Omental fat pad (tissue), 4 donors: Measurements from ENCODE around the gene APBA3. TPM values are rescaled to one million over a fixed set of nuclear protein-coding genes. Genes with fewer than 3 reads are reported as not detected.
A peak's percentile ranks its signal among the peaks of the same experiment; 100 is the strongest.

Experiments used
- ATAC-seq: fragments of 150-250 bp; one replicate; pipeline ENCODE4 v1.9.1; 2016; ENCODE audit warnings: mild to moderate bottlenecking, moderate library complexity; ENCODE audit not compliant: low FRiP score
- DNase-seq: peaks from one replicate; pipeline ENCODE4 v3.0.0-alpha.2; 2019; ENCODE audit warnings: low spot score
- total RNA-seq, 4 donors: library from RNA; depleted of rRNA; stranded (reverse); fragments of >200 nt; gene quantifications; one replicate each; pipeline ENCODE4 v1.1.0, GENCODE V29; 2016
- TF ChIP-seq, protein P1 (sequence below), 3 donors: fragments of 450-650 bp; IDR thresholded peaks; one replicate each; pipeline ENCODE4 v1.5.1; 2016 to 2017; ENCODE audit warnings: antibody characterized with exemption in 3 of 3, mild to moderate bottlenecking in 3 of 3, moderate library complexity in 2 of 3

The APBA3 gene
- total RNA-seq, 4 donors from 2014 or later: 13.5 to 24.1 (median 18.7) TPM

DNA sequence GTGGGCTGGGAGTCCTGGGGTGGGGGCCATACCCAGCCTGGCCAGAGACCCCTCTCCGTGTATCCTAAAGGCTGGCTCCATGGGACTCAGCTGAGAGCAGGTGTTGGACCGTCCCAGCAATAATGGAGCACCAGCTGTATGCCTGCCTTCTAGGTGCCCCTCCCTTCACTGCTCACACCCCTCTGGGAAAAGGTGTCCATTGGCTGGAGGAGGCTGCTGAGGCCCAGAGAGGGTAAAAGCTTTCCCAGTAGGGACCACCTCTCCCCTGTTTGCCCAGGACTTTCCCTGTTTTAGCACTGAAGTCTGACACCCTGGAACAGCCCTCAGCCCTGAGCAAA is 13.9 kb upstream of the APBA3 start:
- DNase-seq: no peak
- ATAC-seq: no peak
- TF ChIP-seq, protein P1, sequence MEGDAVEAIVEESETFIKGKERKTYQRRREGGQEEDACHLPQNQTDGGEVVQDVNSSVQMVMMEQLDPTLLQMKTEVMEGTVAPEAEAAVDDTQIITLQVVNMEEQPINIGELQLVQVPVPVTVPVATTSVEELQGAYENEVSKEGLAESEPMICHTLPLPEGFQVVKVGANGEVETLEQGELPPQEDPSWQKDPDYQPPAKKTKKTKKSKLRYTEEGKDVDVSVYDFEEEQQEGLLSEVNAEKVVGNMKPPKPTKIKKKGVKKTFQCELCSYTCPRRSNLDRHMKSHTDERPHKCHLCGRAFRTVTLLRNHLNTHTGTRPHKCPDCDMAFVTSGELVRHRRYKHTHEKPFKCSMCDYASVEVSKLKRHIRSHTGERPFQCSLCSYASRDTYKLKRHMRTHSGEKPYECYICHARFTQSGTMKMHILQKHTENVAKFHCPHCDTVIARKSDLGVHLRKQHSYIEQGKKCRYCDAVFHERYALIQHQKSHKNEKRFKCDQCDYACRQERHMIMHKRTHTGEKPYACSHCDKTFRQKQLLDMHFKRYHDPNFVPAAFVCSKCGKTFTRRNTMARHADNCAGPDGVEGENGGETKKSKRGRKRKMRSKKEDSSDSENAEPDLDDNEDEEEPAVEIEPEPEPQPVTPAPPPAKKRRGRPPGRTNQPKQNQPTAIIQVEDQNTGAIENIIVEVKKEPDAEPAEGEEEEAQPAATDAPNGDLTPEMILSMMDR (IDR thresholded peaks at IDR 0.05): no peak

DNA sequence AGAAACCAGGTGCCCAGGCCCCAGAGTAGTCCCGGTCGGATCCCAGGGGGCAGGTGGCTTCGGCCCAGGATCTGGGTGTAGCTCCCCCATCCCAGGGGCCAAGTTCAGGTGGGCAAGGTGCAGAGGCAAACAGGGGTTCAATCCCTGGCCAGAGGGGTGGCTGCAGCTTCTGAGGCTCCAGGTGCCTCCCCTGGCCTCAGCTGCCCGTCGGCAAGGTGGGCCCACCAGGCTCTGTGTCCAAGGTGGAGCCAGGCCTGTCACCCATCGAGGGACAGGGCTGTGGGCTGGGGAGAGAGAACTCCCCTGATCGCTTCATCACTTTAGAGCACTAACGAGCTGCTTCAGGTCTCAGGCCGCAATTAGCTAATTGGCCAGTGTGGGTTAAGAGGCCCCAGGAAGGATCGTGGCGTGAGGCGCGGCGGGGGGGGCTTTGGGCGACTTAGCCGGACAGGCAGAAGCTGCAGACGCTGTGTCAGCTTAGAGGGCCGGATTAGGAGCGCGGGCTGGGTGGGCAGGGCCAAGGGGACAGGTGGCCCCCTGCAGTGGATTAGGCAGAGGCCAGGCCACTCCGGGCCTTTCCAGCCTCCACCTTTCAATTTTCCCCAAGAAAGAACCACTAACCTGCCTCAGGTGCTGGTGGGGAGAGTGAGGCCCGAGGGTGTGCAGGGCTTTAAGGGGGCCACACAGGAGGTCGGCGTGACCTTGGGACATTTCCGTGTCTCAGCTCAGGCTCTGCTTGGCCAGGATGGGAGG is 13.3 kb upstream of the APBA3 start:
- no peak for DNase-seq

DNA sequence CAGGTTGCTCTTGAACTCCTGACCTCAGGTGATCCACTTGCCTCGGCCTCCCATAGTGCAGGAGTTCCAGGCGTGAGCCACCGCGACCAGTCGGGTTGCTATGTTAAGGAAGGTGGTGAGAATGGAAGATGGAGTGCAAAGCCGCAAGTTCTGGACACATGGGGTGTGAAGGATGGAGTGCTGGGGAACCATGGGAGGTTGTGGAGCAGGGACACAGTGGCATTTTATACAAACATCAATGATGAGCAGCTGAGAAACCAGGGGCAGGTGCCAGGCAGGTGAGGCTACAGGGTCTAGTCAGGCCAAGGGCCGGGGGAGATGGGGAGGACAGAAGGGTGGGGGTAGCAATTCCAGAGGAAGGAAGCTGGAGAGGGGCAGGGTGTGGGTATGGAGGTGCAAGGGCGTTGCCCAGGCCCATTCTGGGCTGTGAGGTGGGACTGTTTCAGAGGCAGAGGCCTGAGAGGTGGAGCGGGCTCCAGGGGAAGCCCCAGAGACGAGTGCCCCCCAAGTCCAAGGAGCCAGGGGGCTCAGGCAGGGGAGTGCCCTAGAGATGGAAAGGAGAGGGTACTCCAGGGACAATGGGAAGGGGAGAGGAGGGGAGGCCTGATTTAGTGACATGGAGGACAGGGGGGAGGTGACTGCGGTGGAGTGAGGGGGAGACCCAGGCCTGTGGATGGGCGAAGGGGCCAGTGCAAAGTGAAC is 12.5 kb upstream of the APBA3 start:
- TF ChIP-seq, protein P1 (IDR thresholded peaks at IDR 0.05): no peak
- DNase-seq: no peak
- ATAC-seq: no peak

More for the DNA sequence above, 13.3 kb upstream of the APBA3 start:
- TF ChIP-seq, protein P1 (IDR thresholded peaks at IDR 0.05): no peak
- no peak for ATAC-seq

- peak; percentile 20 for ATAC-seq
- TF ChIP-seq, protein P1 (IDR thresholded peaks at IDR 0.05): no peak
- no peak for DNase-seq
Measured at GRCh38 chr19:3771906-3772455, 10.5 kb upstream of the APBA3 start, which contains the start of gene RAX2. Gene RAX2 (minus strand): TSS chr19:3772228. CDS start chr19:3771742, 486 bp downstream.

- TF ChIP-seq, protein P1 (IDR thresholded peaks at IDR 0.05): no peak
- ATAC-seq: no peak
Measured at GRCh38 chr19:3771000-3771905, 9.8 kb upstream of the APBA3 start.

DNA sequence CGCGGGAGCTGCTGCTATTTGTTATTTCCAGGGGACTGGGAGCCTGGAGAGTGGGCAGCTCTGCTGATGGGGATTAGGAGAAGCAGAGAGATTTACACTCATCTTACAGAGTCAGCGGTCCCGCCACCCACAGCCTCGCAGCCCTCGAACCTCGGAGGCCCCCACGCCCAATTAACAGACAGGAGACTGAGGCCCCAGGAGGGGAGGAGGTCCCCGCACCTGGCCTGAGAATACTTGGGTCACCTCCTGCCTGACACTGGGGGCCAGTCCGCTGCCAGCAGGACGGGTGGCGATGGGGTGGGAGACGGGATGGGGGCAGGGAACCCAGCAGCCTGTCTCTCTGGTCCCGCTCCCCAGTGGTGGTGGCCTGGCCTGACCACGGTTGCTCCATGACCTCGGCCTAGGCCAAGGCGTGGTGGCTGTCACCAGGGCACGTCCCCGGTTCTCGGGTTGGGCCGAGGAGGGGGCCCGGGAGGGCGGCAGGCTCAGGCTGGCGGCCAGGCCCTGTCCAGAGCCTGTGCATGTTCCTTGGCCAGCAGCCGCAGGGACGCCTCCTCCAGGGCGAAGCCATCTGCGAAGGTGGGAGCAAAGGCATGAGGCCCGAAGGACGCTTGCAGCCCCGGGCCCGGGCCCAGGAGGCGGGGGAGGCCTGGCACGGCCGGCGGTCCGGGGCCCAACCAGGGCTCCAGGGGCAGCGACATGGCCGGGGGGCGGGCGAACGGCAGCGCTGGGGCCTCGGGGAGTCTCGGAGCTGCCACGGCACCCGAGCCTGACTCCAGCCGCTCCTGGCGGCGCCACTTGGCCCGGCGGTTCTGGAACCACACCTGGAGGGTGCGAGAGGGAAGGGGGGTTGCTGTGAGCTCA is 8.9 kb upstream of the APBA3 start:
- TF ChIP-seq, protein P1 (IDR thresholded peaks at IDR 0.05): no peak
- DNase-seq: no peak
- ATAC-seq: no peak

More at GRCh38 chr19:3771000-3771905, 9.8 kb upstream of the APBA3 start:
- no peak for DNase-seq
